GM12801 (cell line): ENCODE results near the gene TOLLIP.

ENCODE experiments used
- CTCF ChIP-seq: IDR thresholded peaks from one replicate; pipeline ENCODE4 v1.5.1; 2011; ENCODE audit warnings: control low read depth; ENCODE audit not compliant: insufficient read length; ENCODE audit errors: extremely low read depth

The TOLLIP gene

GRCh38 chr11:1317432-1317831 lies 8.0 kb upstream of the TOLLIP start:
- TF ChIP-seq CTCF, result no peak

GRCh38 chr11:1310772-1311468 lies 1.5 kb upstream of the TOLLIP start:
- no peak for TF ChIP-seq CTCF

GRCh38 chr11:1310318-1310687 lies 871 bp upstream of the TOLLIP start:
- TF ChIP-seq CTCF, result no peak

GRCh38 chr11:1308743-1309497 lies 512 bp downstream of the TOLLIP start:
- no peak for TF ChIP-seq CTCF

GRCh38 chr11:1307998-1308742 lies 1.3 kb downstream of the TOLLIP start:
- no peak for TF ChIP-seq CTCF

GRCh38 chr11:1307163-1307870 lies 2.1 kb downstream of the TOLLIP start:
- TF ChIP-seq CTCF, result no peak
